ENCODE measurements around the gene CGGBP1.

CGGBP1 gene

GRCh38 chr3:88046766-88047165 is 12.0 kb downstream of the CGGBP1 start:
- no peak overlapping the region for H2BK120ac ChIP-seq (ENCODE audit: low read depth, low read length)
- no peak overlapping the region for H2AK5ac ChIP-seq (ENCODE audit: low read length, severe bottlenecking)
- WGBS, result 74% methylated on average over 3 of the region's 5 CpGs
- no peak overlapping the region for H2BK15ac ChIP-seq (ENCODE audit: low read depth, poor library complexity, severe bottlenecking)
- H3K23ac ChIP-seq (ENCODE audit: low read length in 2 of 2), result no peak overlapping the region
- no peaks in the 10 kb centered on the region for H3K9me3 ChIP-seq (ENCODE audit: control insufficient read depth, low read length)
- no peak overlapping the region for H2BK12ac ChIP-seq (ENCODE audit: low read length in 2 of 2)
- H3K4me1 ChIP-seq (ENCODE audit: control insufficient read depth, insufficient read depth, low read depth, low read length), result no peaks in the 10 kb centered on the region
- H4K91ac ChIP-seq (ENCODE audit: low read length), result no peak overlapping the region
- no peak overlapping the region for H3K4me2 ChIP-seq (ENCODE audit: low read length, poor library complexity, severe bottlenecking)
- H3K27me3 ChIP-seq (ENCODE audit: control insufficient read depth in 1 of 2, insufficient read depth in 1 of 2, low read length in 2 of 2), result no peaks in the 10 kb centered on the region
- no peak overlapping the region for H4K8ac ChIP-seq (ENCODE audit: low read length)
- no peaks in the 10 kb centered on the region for H3K79me1 ChIP-seq (replicated peaks; ENCODE audit: low read length, poor library complexity, severe bottlenecking)
- H3K4me3 ChIP-seq (ENCODE audit: insufficient read depth in 1 of 2, low read depth in 1 of 2, low read length in 2 of 2), result no peak overlapping the region
- H3K9ac ChIP-seq (ENCODE audit: low read length), result no peak overlapping the region
- H2BK5ac ChIP-seq (ENCODE audit: low read depth, low read length, poor library complexity, severe bottlenecking), result no peak overlapping the region
- no peaks in the 10 kb centered on the region for H3K36me3 ChIP-seq (ENCODE audit: control insufficient read depth in 1 of 2, insufficient read depth in 2 of 2, low read depth in 1 of 2, low read length in 2 of 2)
- H2AFZ ChIP-seq (ENCODE audit: low read depth, low read length), result no peak overlapping the region
- H3K18ac ChIP-seq (ENCODE audit: low read depth in 1 of 2, low read length in 2 of 2), result no peak overlapping the region
- H3K27ac ChIP-seq (ENCODE audit: low read length, poor library complexity, severe bottlenecking), result no peak overlapping the region
- no peak for DNase-seq
- no peak overlapping the region for H3K4ac ChIP-seq (ENCODE audit: low read depth in 1 of 2, low read length in 2 of 2)
- H3K14ac ChIP-seq (ENCODE audit: low read length in 2 of 2), result no peak overlapping the region

- no peaks in the 10 kb centered on the region for H3K9me3 ChIP-seq (ENCODE audit: control insufficient read depth, low read length)
- no peak overlapping the region for H3K23ac ChIP-seq (ENCODE audit: low read length in 2 of 2)
- no peaks in the 10 kb centered on the region for H3K4me1 ChIP-seq (ENCODE audit: control insufficient read depth, insufficient read depth, low read depth, low read length)
- no peaks in the 10 kb centered on the region for H3K27me3 ChIP-seq (ENCODE audit: control insufficient read depth in 1 of 2, insufficient read depth in 1 of 2, low read length in 2 of 2)
- H3K14ac ChIP-seq (ENCODE audit: low read length in 2 of 2), result no peak overlapping the region
- no peaks in the 10 kb centered on the region for H3K79me1 ChIP-seq (replicated peaks; ENCODE audit: low read length, poor library complexity, severe bottlenecking)
- no peak overlapping the region for H2BK15ac ChIP-seq (ENCODE audit: low read depth, poor library complexity, severe bottlenecking)
- H3K27ac ChIP-seq (ENCODE audit: low read length, poor library complexity, severe bottlenecking), result no peak overlapping the region
- no peak overlapping the region for H3K4me3 ChIP-seq (ENCODE audit: insufficient read depth in 1 of 2, low read depth in 1 of 2, low read length in 2 of 2)
- no peak overlapping the region for H4K91ac ChIP-seq (ENCODE audit: low read length)
- no peak overlapping the region for H3K4me2 ChIP-seq (ENCODE audit: low read length, poor library complexity, severe bottlenecking)
- DNase-seq, result no peak
- H2BK120ac ChIP-seq (ENCODE audit: low read depth, low read length), result no peak overlapping the region
- H4K8ac ChIP-seq (ENCODE audit: low read length), result no peak overlapping the region
- H3K18ac ChIP-seq (ENCODE audit: low read depth in 1 of 2, low read length in 2 of 2), result no peak overlapping the region
- no peak overlapping the region for H2AK5ac ChIP-seq (ENCODE audit: low read length, severe bottlenecking)
- no peak overlapping the region for H2BK12ac ChIP-seq (ENCODE audit: low read length in 2 of 2)
- no peak overlapping the region for H3K9ac ChIP-seq (ENCODE audit: low read length)
- H2BK5ac ChIP-seq (ENCODE audit: low read depth, low read length, poor library complexity, severe bottlenecking), result no peak overlapping the region
- WGBS, result 88% methylated on average over 1 of the region's 1 CpG
- H3K4ac ChIP-seq (ENCODE audit: low read depth in 1 of 2, low read length in 2 of 2), result no peak overlapping the region
- H2AFZ ChIP-seq (ENCODE audit: low read depth, low read length), result no peak overlapping the region
- no peaks in the 10 kb centered on the region for H3K36me3 ChIP-seq (ENCODE audit: control insufficient read depth in 1 of 2, insufficient read depth in 2 of 2, low read depth in 1 of 2, low read length in 2 of 2)
Observed at GRCh38 chr3:88044411-88044810, 14.4 kb downstream of the CGGBP1 start.

DNA sequence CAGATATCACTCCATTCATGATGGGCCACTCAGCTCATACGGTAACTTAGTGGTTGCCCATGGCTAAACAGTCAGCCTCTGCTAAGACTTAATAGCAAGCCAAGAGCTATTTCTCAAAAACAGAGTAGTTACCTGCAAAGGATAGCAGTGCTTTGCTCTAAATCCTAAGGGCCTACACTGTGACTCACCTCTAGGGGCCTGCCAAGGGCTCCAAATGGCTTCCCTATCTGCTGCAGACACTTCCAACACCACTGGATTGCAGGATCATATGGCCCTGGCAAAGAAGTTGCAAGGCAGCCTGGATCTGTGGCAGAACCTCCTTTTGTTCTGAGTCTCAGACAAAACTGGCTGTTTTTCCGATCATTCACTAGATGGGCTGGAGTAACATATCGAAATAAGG is 17.8 kb downstream of the CGGBP1 start:
- no peak overlapping the region for H4K8ac ChIP-seq (ENCODE audit: low read length)
- no peaks in the 10 kb centered on the region for H3K9me3 ChIP-seq (ENCODE audit: control insufficient read depth, low read length)
- H3K4me2 ChIP-seq (ENCODE audit: low read length, poor library complexity, severe bottlenecking), result no peak overlapping the region
- H3K79me1 ChIP-seq (replicated peaks; ENCODE audit: low read length, poor library complexity, severe bottlenecking), result no peaks in the 10 kb centered on the region
- H2BK5ac ChIP-seq (ENCODE audit: low read depth, low read length, poor library complexity, severe bottlenecking), result no peak overlapping the region
- H2AFZ ChIP-seq (ENCODE audit: low read depth, low read length), result no peak overlapping the region
- H3K36me3 ChIP-seq (ENCODE audit: control insufficient read depth in 1 of 2, insufficient read depth in 2 of 2, low read depth in 1 of 2, low read length in 2 of 2), result no peaks in the 10 kb centered on the region
- 89% methylated on average over 3 of the region's 3 CpGs for WGBS
- H3K4ac ChIP-seq (ENCODE audit: low read depth in 1 of 2, low read length in 2 of 2), result no peak overlapping the region
- no peak overlapping the region for H3K23ac ChIP-seq (ENCODE audit: low read length in 2 of 2)
- no peak for DNase-seq
- no peak overlapping the region for H2BK12ac ChIP-seq (ENCODE audit: low read length in 2 of 2)
- H3K4me3 ChIP-seq (ENCODE audit: insufficient read depth in 1 of 2, low read depth in 1 of 2, low read length in 2 of 2), result no peak overlapping the region
- no peaks in the 10 kb centered on the region for H3K4me1 ChIP-seq (ENCODE audit: control insufficient read depth, insufficient read depth, low read depth, low read length)
- no peak overlapping the region for H4K91ac ChIP-seq (ENCODE audit: low read length)
- no peak overlapping the region for H3K14ac ChIP-seq (ENCODE audit: low read length in 2 of 2)
- no peak overlapping the region for H2AK5ac ChIP-seq (ENCODE audit: low read length, severe bottlenecking)
- H2BK120ac ChIP-seq (ENCODE audit: low read depth, low read length), result no peak overlapping the region
- H2BK15ac ChIP-seq (ENCODE audit: low read depth, poor library complexity, severe bottlenecking), result no peak overlapping the region
- H3K9ac ChIP-seq (ENCODE audit: low read length), result no peak overlapping the region
- no peaks in the 10 kb centered on the region for H3K27me3 ChIP-seq (ENCODE audit: control insufficient read depth in 1 of 2, insufficient read depth in 1 of 2, low read length in 2 of 2)
- H3K18ac ChIP-seq (ENCODE audit: low read depth in 1 of 2, low read length in 2 of 2), result no peak overlapping the region
- no peak overlapping the region for H3K27ac ChIP-seq (ENCODE audit: low read length, poor library complexity, severe bottlenecking)

DNA sequence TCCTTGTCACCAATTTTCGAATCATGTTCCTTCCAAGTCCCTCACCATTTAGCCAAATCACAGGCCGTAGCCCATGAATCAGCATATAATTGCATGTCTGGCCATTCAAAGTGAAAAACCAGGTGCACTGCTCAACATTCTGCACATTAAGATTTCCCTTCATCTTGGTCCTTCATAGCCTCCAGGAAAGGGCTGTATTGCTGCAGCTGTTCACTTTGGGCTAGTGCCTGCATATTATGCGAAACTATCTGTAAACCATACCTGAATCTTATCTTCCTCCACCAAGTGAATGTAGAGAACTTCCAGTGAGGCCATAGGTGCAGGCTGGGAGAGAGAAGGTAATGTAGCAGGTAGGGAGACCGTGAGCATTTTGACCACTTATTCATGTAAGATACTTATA is 18.3 kb downstream of the CGGBP1 start:
- Histone ChIP-seq H2BK12ac (ENCODE audit: low read length in 2 of 2) (no peak overlapping the region), H3K4me3 (ENCODE audit: insufficient read depth in 1 of 2, low read depth in 1 of 2, low read length in 2 of 2) (no peak overlapping the region), H2AK5ac (ENCODE audit: low read length, severe bottlenecking) (no peak overlapping the region), H3K4me1 (ENCODE audit: control insufficient read depth, insufficient read depth, low read depth, low read length) (no peaks in the 10 kb centered on the region), H3K27me3 (ENCODE audit: control insufficient read depth in 1 of 2, insufficient read depth in 1 of 2, low read length in 2 of 2) (no peaks in the 10 kb centered on the region), H3K23ac (ENCODE audit: low read length in 2 of 2) (no peak overlapping the region), H3K4ac (ENCODE audit: low read depth in 1 of 2, low read length in 2 of 2) (no peak overlapping the region), H3K36me3 (ENCODE audit: control insufficient read depth in 1 of 2, insufficient read depth in 2 of 2, low read depth in 1 of 2, low read length in 2 of 2) (no peaks in the 10 kb centered on the region), H3K14ac (ENCODE audit: low read length in 2 of 2) (no peak overlapping the region), H3K79me1 (replicated peaks; ENCODE audit: low read length, poor library complexity, severe bottlenecking) (no peaks in the 10 kb centered on the region), H4K91ac (ENCODE audit: low read length) (no peak overlapping the region), H3K9me3 (ENCODE audit: control insufficient read depth, low read length) (no peaks in the 10 kb centered on the region), H2BK15ac (ENCODE audit: low read depth, poor library complexity, severe bottlenecking) (no peak overlapping the region), H2BK120ac (ENCODE audit: low read depth, low read length) (no peak overlapping the region), H3K27ac (ENCODE audit: low read length, poor library complexity, severe bottlenecking) (no peak overlapping the region), H2BK5ac (ENCODE audit: low read depth, low read length, poor library complexity, severe bottlenecking) (no peak overlapping the region), H3K4me2 (ENCODE audit: low read length, poor library complexity, severe bottlenecking) (no peak overlapping the region), H2AFZ (ENCODE audit: low read depth, low read length) (no peak overlapping the region), H3K9ac (ENCODE audit: low read length) (no peak overlapping the region), H4K8ac (ENCODE audit: low read length) (no peak overlapping the region), H3K18ac (ENCODE audit: low read depth in 1 of 2, low read length in 2 of 2) (no peak overlapping the region)
- DNase-seq, result no peak
- 86% methylated on average over 3 of the region's 4 CpGs for WGBS

All from mesenchymal stem cell (in vitro differentiated cells and primary cell).